Measurements from ENCODE around the gene ADARB1. TPM values are rescaled to one million over a fixed set of nuclear protein-coding genes. Genes with fewer than 3 reads are reported as not detected.

Gene ADARB1
- total RNA-seq, 1 donor from 2014 or later = 5.1 TPM

GRCh38 chr21:45259206-45259840, 184.9 kb downstream of the ADARB1 start:
- H3K27ac ChIP-seq = no peak overlapping the region
- no peaks in the 10 kb centered on the region for H3K79me2 ChIP-seq (ENCODE audit: low read depth)
- DNase-seq (ENCODE audit: low spot score) = no peak
- Mint-ChIP-seq H3K4me3 (no peak overlapping the region), H3K27me3 (ENCODE audit: insufficient read depth, low read depth) (peaks cover under 1% of the 10 kb centered on the region), H3K36me3 (peaks cover 10% of the 10 kb centered on the region), H3K27ac (no peak overlapping the region), H3K9me3 (no peaks in the 10 kb centered on the region), H3K4me1 (peaks cover 25% of the 10 kb centered on the region)
- H3K4me1 ChIP-seq = peaks cover 17% of the 10 kb centered on the region
- H3K36me3 ChIP-seq = no peaks in the 10 kb centered on the region
- no peaks in the 10 kb centered on the region for H4K20me1 ChIP-seq (ENCODE audit: low read depth)
- TF ChIP-seq EZH2 (IDR thresholded peaks at IDR 0.05) = no peak
- TF ChIP-seq CTCF (IDR thresholded peaks at IDR 0.05) = no peak
- TF ChIP-seq EZH2phosphoT487 (IDR thresholded peaks at IDR 0.05) = no peak
- H3K4me2 ChIP-seq = no peak overlapping the region
- H3K9me3 ChIP-seq (ENCODE audit: low read depth) = no peaks in the 10 kb centered on the region
- no peak overlapping the region for H3K9ac ChIP-seq
- H3K27me3 ChIP-seq = no peaks in the 10 kb centered on the region
- no peak overlapping the region for H2AFZ ChIP-seq (replicated peaks)
- peaks cover 10% of the 10 kb centered on the region for H3F3A ChIP-seq (ENCODE audit: low read depth)
- H3K4me3 ChIP-seq = no peak overlapping the region

GRCh38 chr21:45260191-45260825, 185.9 kb downstream of the ADARB1 start:
- Histone ChIP-seq H3K4me2 (no peak overlapping the region), H3K27ac (no peak overlapping the region), H3K36me3 (no peaks in the 10 kb centered on the region), H3K9me3 (ENCODE audit: low read depth) (no peaks in the 10 kb centered on the region), H3K27me3 (no peaks in the 10 kb centered on the region), H3K9ac (no peak overlapping the region), H3K4me1 (peaks cover 17% of the 10 kb centered on the region), H4K20me1 (ENCODE audit: low read depth) (no peaks in the 10 kb centered on the region), H3K4me3 (no peak overlapping the region), H3F3A (ENCODE audit: low read depth) (peaks cover 10% of the 10 kb centered on the region), H2AFZ (replicated peaks) (no peak overlapping the region), H3K79me2 (ENCODE audit: low read depth) (no peaks in the 10 kb centered on the region)
- TF ChIP-seq EZH2 (IDR thresholded peaks at IDR 0.05) = no peak
- TF ChIP-seq CTCF (IDR thresholded peaks at IDR 0.05) = no peak
- peaks cover 19% of the 10 kb centered on the region for H3K4me1 Mint-ChIP-seq
- H3K36me3 Mint-ChIP-seq = peaks cover 12% of the 10 kb centered on the region
- no peak for DNase-seq (ENCODE audit: low spot score)
- no peaks in the 10 kb centered on the region for H3K9me3 Mint-ChIP-seq
- H3K27ac Mint-ChIP-seq = no peak overlapping the region
- H3K4me3 Mint-ChIP-seq = no peak overlapping the region
- H3K27me3 Mint-ChIP-seq (ENCODE audit: insufficient read depth, low read depth) = no peaks in the 10 kb centered on the region

- H4K20me1 ChIP-seq (ENCODE audit: low read depth) = no peaks in the 10 kb centered on the region
- H3K9me3 ChIP-seq (ENCODE audit: low read depth) = no peaks in the 10 kb centered on the region
- H2AFZ ChIP-seq (replicated peaks) = no peak overlapping the region
- TF ChIP-seq EZH2phosphoT487 (IDR thresholded peaks at IDR 0.05) (no peak), EZH2 (IDR thresholded peaks at IDR 0.05) (no peak), CTCF (IDR thresholded peaks at IDR 0.05) (no peak)
- peaks cover 17% of the 10 kb centered on the region for H3K4me1 ChIP-seq
- H3K36me3 ChIP-seq = no peaks in the 10 kb centered on the region
- no peak overlapping the region for H3K4me2 ChIP-seq
- Mint-ChIP-seq H3K4me3 (no peak overlapping the region), H3K36me3 (peaks cover 16% of the 10 kb centered on the region), H3K27me3 (ENCODE audit: insufficient read depth, low read depth) (no peaks in the 10 kb centered on the region), H3K4me1 (peaks cover 19% of the 10 kb centered on the region), H3K9me3 (no peaks in the 10 kb centered on the region), H3K27ac (peak overlapping the region; percentile 66)
- H3F3A ChIP-seq (ENCODE audit: low read depth) = peaks cover 10% of the 10 kb centered on the region
- no peak overlapping the region for H3K27ac ChIP-seq
- H3K4me3 ChIP-seq = no peak overlapping the region
- no peaks in the 10 kb centered on the region for H3K79me2 ChIP-seq (ENCODE audit: low read depth)
- no peak for DNase-seq (ENCODE audit: low spot score)
- H3K9ac ChIP-seq = no peak overlapping the region
- H3K27me3 ChIP-seq = no peaks in the 10 kb centered on the region
Observed at GRCh38 chr21:45261093-45261492, 186.7 kb downstream of the ADARB1 start.
